GM18517 (cell line): ENCODE results near the gene PDZD8.

Source experiments
- ATAC-seq: cut with Tn5 transposase; IDR thresholded peaks from one replicate; pipeline ENCODE4 v1.9.1; 2021; ENCODE audit warnings: mild to moderate bottlenecking, moderate library complexity; ENCODE audit not compliant: unreplicated experiment

Gene PDZD8

DNA sequence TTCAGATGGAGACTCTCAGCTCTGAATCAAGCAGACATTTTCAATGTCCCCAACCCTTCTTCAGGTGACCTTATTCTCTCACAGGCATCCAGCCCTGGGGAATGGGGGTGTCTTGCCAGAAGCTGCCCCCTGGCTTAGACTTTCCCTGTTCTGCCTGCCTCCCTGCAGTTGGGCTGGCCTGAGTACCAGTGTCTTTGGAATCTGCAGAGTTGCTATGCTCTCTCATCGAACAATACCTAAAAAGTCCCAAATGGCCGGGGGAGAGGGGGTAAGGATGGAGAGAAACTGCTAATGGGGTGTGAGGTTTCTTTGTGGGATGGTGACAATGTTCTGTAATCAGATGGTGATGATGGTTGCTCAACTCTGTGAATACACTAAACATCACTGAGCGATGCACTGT is 113.7 kb downstream of the PDZD8 start:
- ATAC-seq: no peak

DNA sequence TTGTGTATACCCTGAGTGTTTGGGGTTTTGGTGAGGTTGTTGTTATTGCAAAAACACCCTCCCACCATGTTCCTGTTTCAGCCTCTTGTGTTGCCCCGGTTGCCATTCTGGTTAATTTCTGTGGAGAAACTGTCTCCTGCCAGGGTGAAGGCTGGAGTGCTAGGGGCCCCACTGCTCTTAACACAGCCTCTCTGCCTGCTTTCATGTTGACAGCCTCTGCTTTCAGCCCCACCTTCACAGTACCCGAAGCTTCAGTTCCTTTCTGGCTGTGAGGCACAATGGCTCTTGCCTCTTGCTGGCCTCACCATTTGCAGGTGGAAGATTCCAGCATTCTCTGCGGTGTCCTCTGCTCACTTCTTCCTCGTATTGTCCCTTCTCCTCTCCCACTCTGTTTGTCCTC is 115.2 kb downstream of the PDZD8 start:
- ATAC-seq: no peak

DNA sequence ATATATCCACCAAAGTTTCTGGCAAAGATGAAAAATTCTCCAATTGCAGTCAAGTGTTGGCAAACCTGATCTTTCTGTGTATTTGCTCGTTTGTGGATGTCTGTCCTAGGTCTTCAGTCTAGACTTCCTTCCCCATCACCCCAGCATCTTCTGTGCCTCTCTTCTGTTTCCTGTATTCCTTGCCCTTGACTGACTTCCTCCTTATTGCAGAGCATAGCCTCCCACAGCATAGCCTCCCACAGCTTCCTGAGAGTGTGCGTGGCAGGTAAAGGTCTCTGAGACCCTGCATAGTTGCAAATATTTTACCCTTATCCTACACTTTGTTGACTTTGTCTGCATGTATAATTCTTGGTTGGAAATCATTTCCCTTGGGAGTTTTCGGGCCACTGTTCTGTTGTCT is 116.0 kb downstream of the PDZD8 start:
- ATAC-seq: no peak

DNA sequence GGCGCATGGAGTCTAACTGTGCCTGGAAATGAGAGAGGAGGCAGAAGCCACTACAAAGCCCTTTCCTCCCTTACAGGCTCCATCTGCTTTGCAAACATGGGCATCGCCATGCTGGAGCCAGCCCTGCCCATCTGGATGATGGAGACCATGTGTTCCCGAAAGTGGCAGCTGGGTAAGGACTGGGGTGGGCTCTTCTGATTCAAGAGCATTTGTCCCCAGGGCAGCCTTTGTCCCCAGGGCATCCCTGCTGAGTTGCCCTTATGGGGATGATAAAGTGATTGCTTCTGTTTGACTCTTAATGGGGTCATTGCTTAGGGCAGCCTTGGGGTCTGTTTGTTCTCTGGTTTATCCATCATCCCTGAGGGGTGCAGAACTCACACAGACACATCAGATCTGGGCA is 117.5 kb downstream of the PDZD8 start:
- no peak for ATAC-seq

DNA sequence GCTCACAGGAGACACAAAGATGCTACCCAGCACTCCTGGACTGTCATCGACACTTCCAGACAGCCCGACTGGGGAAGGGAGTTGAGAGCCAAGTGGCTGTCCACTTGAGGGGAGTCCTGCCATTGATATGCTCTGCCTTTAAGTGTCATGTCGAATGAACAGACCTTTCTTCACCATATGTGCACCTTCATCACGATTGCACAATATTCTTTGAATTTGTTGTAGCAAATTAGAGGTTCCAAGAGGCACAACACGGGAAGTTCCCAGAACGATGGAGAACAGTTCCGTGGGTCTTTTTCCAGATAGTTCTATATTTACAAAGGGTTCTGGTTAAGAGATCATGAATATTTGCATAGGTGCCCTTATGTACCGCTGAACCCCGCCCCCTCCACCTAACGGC is 118.3 kb downstream of the PDZD8 start:
- ATAC-seq: no peak

DNA sequence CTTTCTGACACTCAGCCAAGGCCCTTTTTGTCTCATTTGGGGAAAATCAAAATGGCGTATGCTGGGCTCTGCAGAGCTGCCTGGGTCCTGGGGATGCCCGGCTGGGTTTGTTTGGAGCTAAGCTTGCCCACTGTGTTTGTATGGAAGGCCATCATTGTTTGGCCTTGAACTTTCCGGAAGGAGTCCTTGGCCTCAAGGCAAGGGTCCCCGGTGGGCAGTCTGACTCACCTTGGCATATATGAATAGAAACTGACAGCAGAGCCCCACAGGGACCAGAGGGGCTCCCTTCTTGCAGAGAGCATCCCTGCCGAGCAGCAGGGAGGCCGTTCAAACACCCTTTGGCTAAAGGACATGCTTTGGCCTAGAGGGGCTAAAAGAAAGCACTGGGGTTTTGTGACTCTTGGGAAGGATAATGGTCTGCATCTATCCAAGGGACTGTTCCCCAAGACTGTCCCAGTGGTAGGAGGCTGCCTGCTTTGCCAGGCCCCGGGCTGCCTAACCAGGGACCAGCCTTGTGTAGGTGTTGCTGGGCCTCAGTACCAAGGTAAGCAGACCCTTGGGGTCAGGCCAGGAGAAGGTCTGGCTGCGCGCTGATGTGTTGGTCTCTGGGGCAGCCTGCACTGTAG is 119.3 kb downstream of the PDZD8 start:
- ATAC-seq: no peak

DNA sequence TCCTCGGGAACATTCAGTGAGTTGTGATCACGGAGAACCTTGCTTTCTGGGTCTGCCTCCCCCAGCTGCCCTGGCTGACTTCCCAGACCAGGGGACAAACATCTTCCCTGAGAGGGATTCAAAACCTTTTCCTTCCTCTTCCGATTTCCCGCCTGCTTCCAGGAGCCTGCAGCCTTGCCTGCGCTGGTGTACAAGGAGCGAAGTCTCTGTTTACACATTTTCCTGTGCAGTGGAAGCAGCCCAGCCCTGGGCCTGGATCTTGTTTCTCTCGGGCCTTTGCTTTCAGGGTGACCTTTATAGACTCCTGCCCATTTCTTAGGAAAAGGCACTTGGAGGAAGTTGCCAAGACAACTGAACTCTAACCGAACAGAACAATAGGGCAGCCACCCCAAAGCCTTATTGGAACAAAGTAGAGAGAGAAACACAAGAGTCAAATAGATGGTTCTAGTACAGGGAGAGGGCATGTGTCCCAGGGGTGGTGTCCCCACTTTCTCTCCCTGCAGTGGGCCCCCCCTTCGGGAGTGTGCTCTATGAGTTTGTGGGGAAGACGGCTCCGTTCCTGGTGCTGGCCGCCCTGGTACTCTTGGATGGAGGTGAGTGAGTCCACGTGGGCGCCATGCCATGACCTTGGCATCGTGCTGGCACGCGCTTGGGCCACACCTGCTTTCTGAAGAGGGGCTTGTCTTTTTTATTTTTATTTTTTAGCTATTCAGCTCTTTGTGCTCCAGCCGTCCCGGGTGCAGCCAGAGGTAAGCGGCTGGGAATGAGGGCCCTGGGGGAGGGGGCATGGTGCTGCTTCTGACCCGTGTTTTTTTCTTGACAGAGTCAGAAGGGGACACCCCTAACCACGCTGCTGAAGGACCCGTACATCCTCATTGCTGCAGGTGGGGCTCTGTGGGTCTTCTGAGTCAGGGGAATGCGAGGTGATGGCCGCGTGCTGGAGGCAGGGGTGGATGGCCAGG is 120.2 kb downstream of the PDZD8 start:
- ATAC-seq: no peak

DNA sequence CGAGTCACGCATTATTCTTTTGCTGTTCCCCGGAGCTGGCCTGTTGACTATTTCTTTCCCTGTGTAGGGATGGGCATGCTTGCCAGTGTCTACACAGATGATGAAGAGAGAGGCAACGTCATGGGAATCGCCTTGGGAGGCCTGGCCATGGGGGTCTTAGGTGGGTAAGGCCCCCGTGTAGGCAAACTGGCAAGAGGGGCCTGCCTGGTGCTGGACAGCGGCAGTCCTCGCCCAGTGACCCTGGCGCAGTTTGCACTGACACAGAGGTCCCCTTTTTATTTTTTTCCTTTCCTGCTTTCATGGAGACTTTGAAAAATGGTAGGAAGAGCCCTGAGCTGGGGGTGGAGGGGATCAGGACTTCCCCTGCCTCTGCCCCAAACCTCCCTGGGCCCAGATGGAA is 120.9 kb downstream of the PDZD8 start:
- no peak for ATAC-seq

DNA sequence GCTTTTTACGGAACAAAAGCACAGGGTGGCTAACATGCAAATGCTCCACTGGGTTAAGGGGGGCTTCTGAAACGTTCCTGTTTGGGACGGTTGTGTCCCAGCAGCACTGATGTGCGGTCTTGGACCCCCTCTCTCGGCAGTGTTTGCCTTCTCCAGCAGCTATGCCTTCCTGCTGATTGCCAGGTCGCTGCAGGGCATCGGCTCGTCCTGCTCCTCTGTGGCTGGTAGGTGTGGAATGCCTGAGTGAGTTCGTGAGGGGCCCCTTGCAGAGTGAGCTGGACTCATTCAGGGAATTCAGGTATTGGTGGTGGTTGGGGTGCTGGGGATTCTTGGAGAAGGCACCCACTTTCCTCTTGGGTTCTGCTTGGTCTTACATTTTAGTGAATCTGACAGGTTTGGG is 121.3 kb downstream of the PDZD8 start:
- no peak for ATAC-seq

DNA sequence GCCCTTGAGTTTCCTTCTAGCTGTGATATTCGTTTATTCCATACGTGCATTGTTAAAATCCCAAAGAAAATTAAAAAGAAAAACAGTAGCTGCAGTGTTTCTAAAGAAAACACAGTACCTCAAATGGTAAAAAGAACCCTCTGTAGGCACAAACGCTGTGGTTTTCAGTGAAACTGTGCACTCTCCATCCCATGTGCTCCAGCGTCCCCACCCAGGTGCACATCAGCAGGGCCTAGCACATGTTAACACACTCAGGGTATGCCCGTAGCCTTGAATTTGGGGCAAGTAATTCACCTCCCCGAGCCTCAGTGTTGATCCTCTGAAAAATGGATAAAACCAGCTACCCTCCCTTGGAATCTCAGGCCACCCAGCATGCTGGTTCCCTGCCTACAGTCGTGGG is 124.8 kb downstream of the PDZD8 start:
- no peak for ATAC-seq

DNA sequence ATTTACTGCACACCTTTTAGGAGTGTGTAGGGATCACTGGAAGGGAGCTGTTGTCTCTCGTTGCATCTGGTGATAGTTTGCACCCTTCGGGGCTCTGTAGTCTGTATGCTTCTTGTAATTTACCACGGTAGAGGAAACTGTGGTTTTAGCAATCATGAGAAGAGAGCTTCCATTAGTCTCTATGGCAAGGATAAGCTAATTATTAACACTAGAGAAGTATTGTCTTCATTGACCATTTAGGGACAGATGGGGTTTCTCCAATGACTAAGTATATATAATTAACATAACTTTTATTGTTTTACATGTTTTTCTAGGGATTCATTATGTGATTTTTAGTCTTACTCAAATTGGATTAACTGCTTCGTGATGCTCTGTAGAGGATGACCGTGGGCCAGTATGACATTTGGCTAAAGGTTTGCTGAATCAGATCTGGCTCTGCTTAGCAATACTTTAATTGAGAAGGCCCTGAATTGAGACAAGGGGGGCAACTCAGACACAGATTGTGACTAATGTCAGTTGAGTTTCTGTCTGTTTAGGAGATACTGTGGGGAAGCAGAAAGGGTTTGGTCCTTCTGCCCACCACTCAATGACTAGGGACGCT is 125.6 kb downstream of the PDZD8 start:
- no peak for ATAC-seq

DNA sequence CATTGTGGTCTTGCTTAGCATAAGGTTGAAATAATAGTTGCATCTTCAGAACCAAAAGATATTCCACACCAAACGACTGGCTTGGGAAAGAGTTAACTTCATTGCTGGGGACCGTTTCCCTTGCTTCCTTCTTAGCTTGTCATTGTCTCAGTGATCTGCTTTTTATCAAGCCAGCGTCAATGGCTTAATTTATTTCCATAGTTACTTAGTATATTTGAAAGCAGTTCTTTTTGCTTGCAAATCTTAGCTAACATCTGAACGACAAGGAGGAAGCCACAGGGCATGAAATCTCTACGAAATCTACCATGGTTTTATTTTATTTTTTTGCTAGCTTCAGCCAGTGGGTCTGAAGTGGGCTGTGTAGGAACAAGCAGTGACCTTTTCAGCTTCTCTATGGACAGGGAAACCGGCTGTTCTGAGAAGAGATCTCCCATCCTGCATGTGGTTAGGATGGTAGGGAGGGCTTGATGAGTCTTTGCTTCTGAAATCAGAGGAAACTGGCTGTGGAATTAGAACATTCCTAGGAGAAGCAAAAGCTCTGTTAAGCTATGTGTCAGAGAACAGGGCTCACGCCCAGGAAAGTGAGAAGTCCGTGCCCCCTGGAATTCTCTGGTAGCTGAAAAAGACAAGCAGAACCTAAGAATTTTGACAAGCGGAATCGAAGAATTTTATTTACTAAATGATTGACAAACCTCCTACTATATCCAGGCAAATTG is 126.3 kb downstream of the PDZD8 start:
- ATAC-seq: no peak

DNA sequence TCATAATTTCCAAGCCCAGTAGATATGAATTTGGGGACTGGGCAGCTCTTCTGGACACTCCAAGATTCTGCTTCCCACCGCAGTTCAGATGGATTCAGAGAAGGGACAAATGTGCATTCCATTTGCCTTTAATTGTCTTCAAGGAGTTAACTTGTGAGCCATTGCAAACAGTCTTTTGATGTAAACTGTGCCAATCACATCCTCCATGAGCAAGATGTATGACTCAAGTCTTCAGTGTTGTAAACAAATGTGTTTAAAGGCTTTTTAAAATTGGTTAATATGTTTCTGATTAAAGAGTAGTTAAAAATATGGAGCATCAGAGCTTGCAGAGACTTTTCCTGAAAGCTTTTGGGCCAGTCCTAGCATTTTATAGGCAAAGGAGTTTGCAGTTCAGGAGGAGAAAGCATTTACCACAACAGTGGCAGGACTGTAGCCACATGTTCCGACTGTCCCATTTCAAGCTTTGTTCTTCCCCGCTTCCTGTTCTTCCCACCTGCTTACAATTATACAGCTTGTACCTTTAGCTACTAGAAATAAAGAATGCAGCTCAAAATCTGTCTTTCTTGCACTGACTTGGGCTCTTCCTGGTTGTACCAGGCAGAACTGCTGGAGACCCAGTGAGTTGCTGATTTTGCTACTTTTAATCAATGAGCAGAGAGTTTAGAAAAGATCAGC is 128.1 kb downstream of the PDZD8 start:
- ATAC-seq: no peak

DNA sequence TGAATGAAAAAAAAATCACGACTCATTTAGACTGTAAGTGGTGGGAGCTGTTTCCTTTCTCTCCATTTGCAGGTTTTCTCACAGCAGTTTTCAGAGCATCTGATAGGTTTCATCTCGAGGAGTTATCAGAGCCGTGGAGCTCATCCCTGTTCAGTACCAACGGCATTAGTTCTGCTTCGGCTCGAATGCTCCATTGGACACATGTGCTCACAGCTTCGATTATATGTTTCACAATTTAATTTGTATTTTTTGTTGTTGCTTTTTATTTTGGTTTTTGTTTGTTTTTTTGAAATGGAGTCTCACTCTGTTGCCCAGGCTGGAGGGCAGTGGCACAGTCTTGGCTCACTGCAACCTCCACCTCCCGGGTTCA is 132.8 kb downstream of the PDZD8 start:
- ATAC-seq: no peak

DNA sequence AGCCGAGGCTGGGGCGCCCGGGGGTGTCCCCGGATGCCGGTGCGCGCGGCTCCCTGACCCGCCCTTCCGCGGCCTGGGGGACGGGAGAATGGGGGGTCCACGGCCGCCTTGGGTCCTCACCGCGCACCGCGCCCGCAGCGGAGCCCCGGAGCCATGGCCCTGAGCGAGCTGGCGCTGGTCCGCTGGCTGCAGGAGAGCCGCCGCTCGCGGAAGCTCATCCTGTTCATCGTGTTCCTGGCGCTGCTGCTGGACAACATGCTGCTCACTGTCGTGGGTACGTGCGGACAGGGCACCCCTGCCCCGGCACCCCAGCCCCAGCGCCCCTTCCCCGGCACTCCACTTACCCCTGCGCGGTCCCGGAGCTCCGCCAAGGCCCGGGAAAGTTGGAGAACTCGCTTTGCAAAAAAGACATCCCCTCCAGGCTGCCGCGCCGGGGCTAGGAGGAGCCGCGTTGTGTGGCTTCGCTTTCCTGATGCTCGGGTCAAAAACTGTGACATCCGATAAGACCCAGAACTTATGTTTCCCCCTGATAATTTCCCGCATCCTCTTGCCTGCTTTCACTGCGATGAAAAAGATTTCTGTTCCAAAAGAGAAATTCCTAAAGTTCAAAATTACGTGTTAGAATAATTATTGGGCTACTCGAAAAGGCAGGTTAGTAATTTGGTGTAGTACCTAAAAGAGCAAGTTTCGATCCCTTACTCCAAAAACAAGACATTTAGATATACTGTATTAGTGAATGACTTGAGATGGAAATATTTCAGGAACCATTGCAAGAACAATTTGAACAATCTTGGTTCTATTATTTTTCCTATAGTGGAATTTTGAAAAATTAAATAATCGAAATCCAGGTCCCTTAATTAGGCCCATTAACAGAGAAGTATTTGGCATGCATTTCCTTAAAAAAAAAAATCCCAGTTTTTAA is 133.4 kb downstream of the PDZD8 start:
- ATAC-seq: no peak

DNA sequence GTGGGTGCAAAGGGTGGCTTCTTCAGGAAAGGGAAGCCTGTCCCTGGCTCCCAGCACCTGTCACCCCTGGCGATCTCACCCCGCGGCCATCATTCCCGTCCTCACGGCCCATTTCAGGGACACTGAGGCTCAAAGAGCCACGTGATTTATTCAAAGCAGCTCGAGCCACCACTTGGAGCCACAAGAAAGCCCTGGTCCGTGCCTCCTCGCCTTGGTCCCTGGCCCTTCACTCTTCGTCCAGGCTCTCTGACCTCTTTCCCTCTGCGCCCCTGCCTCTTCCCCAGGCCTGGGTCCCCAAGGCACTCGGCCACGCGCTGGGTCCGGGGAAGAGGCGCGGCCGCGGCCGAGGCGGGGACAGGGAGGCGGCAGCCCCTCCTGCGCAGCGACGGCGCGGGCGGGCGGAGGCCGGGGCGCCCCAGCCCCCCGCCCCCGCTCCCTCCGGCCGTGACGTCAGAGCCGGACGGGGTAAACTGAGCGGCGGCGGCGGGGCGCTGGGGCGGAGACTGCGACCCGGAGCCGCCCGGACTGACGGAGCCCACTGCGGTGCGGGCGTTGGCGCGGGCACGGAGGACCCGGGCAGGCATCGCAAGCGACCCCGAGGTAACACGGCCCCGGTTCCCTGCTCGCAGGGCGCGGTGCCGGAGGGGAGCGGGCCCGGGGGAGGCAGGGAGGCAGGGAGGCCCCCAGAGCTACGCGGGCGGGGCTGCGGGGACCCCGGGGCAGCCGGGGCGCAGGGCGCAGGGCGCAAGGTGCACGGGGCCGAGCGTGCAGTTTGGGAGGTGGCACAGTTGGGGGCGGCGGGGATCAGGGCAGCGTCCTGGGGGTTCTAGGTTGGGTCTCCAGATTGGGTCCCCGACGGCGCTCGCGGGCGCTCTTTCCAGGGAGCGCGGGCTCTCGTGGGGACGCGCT is 134.4 kb downstream of the PDZD8 start, which contains the start of gene SLC18A2:
TSS of gene SLC18A2 (plus strand) at position 494 of the 909 bp plus-strand sequence. CDS start 580 bp downstream, outside the sequence.
- no peak for ATAC-seq

DNA sequence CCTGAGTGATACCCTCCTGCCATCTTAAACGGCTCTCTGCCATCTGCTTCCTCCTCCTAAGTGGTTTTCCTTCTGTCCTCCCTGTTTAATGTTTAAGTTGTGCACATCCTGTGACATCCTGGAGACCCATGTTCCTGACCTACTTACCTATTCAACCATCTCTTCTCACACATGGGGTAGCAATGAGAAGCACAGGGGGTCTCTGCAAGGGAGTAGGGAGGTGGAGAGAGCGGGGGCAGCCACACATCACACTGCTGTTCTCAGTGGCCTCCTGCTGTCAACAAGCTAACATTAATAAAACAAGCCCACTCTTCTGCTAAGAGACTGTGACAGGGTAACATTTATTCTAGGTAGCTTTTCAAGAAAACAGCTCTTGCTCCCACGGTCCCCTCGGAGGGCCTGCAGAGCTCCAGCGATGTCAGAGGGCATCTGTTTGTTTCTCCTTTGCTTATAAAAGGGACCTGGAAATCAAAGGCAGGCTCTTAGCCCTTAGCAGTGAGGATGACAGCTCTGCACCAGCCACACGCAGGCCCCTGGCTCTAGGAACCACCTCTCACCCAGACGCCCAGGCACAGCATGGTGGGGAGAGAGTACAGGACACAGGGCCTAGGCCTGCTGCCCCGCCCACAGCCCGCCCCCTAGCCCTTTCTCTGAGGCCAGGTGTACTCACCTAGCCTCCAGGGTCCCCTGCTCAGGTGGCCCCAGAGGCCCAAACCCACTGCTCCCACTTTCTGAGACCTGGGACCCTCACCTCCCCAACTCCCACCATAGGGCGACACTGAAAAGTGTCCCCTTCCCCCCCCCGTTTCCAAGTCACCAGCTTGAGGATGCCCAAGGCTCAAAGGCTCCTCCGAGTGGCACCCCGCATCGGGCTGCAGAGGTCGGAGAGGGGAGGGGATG is 135.3 kb downstream of the PDZD8 start:
- no peak for ATAC-seq

DNA sequence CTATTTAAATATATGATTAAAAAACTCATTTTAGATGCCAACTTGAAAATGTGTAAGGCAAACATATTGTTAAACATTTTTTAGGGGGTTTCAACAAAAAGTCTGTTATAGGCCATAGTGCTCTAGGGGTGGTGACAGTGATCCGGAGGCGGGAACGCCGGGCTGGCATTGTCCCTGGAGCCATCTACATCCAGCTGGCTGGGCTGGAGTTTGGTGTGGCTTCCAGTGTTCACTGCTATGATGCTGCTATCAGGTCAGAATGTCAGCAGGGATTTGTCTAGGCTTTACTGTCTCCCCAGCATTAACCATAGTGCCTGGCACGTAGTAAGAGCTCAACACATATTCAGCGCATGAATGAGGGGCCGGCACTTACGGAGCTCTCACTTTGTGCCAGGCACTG is 136.2 kb downstream of the PDZD8 start:
- no peak for ATAC-seq
